GM12872 (cell line): ENCODE measurements around the gene MET.

Experiments used
- CTCF ChIP-seq: IDR thresholded peaks from 3 replicates; pipeline ENCODE4 v1.5.1; 2011; ENCODE audit warnings: low read depth, mild to moderate bottlenecking, low read length, moderate library complexity; ENCODE audit not compliant: insufficient read depth

MET gene

GRCh38 chr7:116834815-116835504 lies 163.0 kb downstream of the MET start:
- no peak for TF ChIP-seq CTCF

- no peak for TF ChIP-seq CTCF
These were observed 164.1 kb downstream of the MET start for GRCh38 chr7:116836048-116836447.

- TF ChIP-seq CTCF, result no peak
These were observed 164.9 kb downstream of the MET start for GRCh38 chr7:116836911-116837310.

- no peak for TF ChIP-seq CTCF
These were observed 165.6 kb downstream of the MET start for GRCh38 chr7:116837586-116837985.

- TF ChIP-seq CTCF, result no peak
These were observed 168.3 kb downstream of the MET start for GRCh38 chr7:116840256-116840655.

GRCh38 chr7:116842371-116842770 lies 170.4 kb downstream of the MET start:
- TF ChIP-seq CTCF, result no peak

- TF ChIP-seq CTCF, result no peak
These were observed 171.4 kb downstream of the MET start for GRCh38 chr7:116843378-116843777.
